GM21619 (cell line): Measurements from ENCODE around the gene PHACTR3.

Experiments used
- ATAC-seq: cut with Tn5 transposase; IDR thresholded peaks from one replicate; pipeline ENCODE4 v1.9.1; 2021; ENCODE audit not compliant: unreplicated experiment

The PHACTR3 gene

GRCh38 chr20:59823491-59824259 is 219.3 kb downstream of the PHACTR3 start:
- no peak for ATAC-seq

GRCh38 chr20:59824711-59825562 is 220.6 kb downstream of the PHACTR3 start:
- ATAC-seq, result no peak

- no peak for ATAC-seq
Observed at GRCh38 chr20:59825563-59825920, 221.2 kb downstream of the PHACTR3 start.

- no peak for ATAC-seq
Observed at GRCh38 chr20:59825944-59826759, 221.8 kb downstream of the PHACTR3 start.

GRCh38 chr20:59827138-59828056 is 223.1 kb downstream of the PHACTR3 start:
- no peak for ATAC-seq

GRCh38 chr20:59828125-59829053 is 224.0 kb downstream of the PHACTR3 start:
- ATAC-seq, result no peak

- ATAC-seq, result no peak
Observed at GRCh38 chr20:59829054-59829785, 224.9 kb downstream of the PHACTR3 start.

GRCh38 chr20:59829786-59830664 is 225.7 kb downstream of the PHACTR3 start:
- ATAC-seq, result no peak

- no peak for ATAC-seq
Observed at GRCh38 chr20:59830665-59831023, 226.3 kb downstream of the PHACTR3 start.

- no peak for ATAC-seq
Observed at GRCh38 chr20:59831024-59831915, 226.9 kb downstream of the PHACTR3 start.

- ATAC-seq, result no peak
Observed at GRCh38 chr20:59831916-59832270, 227.6 kb downstream of the PHACTR3 start.

GRCh38 chr20:59832406-59833363 is 228.3 kb downstream of the PHACTR3 start:
- no peak for ATAC-seq

GRCh38 chr20:59835057-59835447 is 230.7 kb downstream of the PHACTR3 start:
- no peak for ATAC-seq

- ATAC-seq, result no peak
Observed at GRCh38 chr20:59835448-59836395, 231.4 kb downstream of the PHACTR3 start.

GRCh38 chr20:59836767-59837166 is 232.4 kb downstream of the PHACTR3 start:
- ATAC-seq, result no peak
